ENCODE data around the gene PTBP1. TPM values are rescaled to one million over a fixed set of nuclear protein-coding genes. Genes with fewer than 3 reads are reported as not detected.

Gene PTBP1
- total and polyA plus RNA-seq, 4 donors, result 51.3 to 152 (median 114) TPM

DNA sequence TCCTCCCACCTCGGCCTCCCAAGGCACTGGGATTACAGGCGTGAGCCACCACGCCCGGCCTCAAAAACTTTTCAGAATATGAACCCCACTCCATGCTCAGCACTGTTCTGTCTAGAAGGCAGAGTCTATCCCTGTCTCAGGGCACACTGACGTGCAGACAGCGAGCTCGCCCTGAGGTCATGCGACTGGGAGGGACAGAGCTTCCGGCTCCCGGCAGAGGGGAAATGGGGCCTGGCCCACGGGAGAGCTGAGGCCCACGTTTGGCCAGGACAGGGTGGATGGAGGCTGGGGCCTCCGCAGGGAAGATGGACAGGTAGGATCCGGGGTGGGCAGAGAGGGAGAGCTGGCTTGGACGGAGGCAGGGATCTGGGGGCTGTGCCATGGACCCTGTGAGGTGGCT, 27.6 kb downstream of the PTBP1 start:
- Histone ChIP-seq H3K9me3 (ENCODE audit: control insufficient read depth, insufficient read depth, low read length) (no peaks in the 10 kb centered on the region), H3K4me1 (ENCODE audit: control insufficient read depth, insufficient read depth, low read length) (peaks cover 11% of the 10 kb centered on the region), H3K27me3 (ENCODE audit: control insufficient read depth, insufficient read depth, low read length) (no peaks in the 10 kb centered on the region), H3K27ac (ENCODE audit: low read depth, low read length) (no peak overlapping the region), H3K36me3 (ENCODE audit: control insufficient read depth, insufficient read depth, low read length) (no peaks in the 10 kb centered on the region), H3K4me3 (ENCODE audit: low read depth, low read length) (no peak overlapping the region)
- WGBS (ENCODE audit: insufficient coverage), result 86% methylated on average over 14 of the region's 15 CpGs
- no peak for DNase-seq (ENCODE audit: low read depth in 4 of 6, low spot score in 6 of 6)

GRCh38 chr19:825897-826644, 28.8 kb downstream of the PTBP1 start:
- WGBS (ENCODE audit: insufficient coverage), result 68% methylated on average over 4 of the region's 19 CpGs
- DNase-seq (ENCODE audit: low read depth in 4 of 6, low spot score in 6 of 6), result no peak
- no peaks in the 10 kb centered on the region for H3K27me3 ChIP-seq (ENCODE audit: control insufficient read depth, insufficient read depth, low read length)
- no peak overlapping the region for H3K27ac ChIP-seq (ENCODE audit: low read depth, low read length)
- H3K4me3 ChIP-seq (ENCODE audit: low read depth, low read length), result no peak overlapping the region
- no peaks in the 10 kb centered on the region for H3K9me3 ChIP-seq (ENCODE audit: control insufficient read depth, insufficient read depth, low read length)
- no peaks in the 10 kb centered on the region for H3K36me3 ChIP-seq (ENCODE audit: control insufficient read depth, insufficient read depth, low read length)
- peaks cover 11% of the 10 kb centered on the region for H3K4me1 ChIP-seq (ENCODE audit: control insufficient read depth, insufficient read depth, low read length)

- 91% methylated on average over 6 of the region's 11 CpGs for WGBS (ENCODE audit: insufficient coverage)
- Histone ChIP-seq H3K4me3 (ENCODE audit: low read depth, low read length) (no peak overlapping the region), H3K27me3 (ENCODE audit: control insufficient read depth, insufficient read depth, low read length) (no peaks in the 10 kb centered on the region), H3K9me3 (ENCODE audit: control insufficient read depth, insufficient read depth, low read length) (no peaks in the 10 kb centered on the region), H3K36me3 (ENCODE audit: control insufficient read depth, insufficient read depth, low read length) (no peaks in the 10 kb centered on the region), H3K27ac (ENCODE audit: low read depth, low read length) (no peak overlapping the region), H3K4me1 (ENCODE audit: control insufficient read depth, insufficient read depth, low read length) (peaks cover 11% of the 10 kb centered on the region)
- no peak for DNase-seq (ENCODE audit: low read depth in 4 of 6, low spot score in 6 of 6)
These were observed 30.1 kb downstream of the PTBP1 start for GRCh38 chr19:827314-827709.

GRCh38 chr19:827710-828321, 30.6 kb downstream of the PTBP1 start, which contains the start of gene AZU1:
AZU1 (plus strand) TSS chr19:827837; CDS start chr19:827847, 10 bp downstream.
- H3K4me1 ChIP-seq (ENCODE audit: control insufficient read depth, insufficient read depth, low read length), result peaks cover 7% of the 10 kb centered on the region
- 72% methylated on average over 33 of the region's 33 CpGs for WGBS (ENCODE audit: insufficient coverage)
- no peaks in the 10 kb centered on the region for H3K36me3 ChIP-seq (ENCODE audit: control insufficient read depth, insufficient read depth, low read length)
- no peak for DNase-seq (ENCODE audit: low read depth in 4 of 6, low spot score in 6 of 6)
- H3K27me3 ChIP-seq (ENCODE audit: control insufficient read depth, insufficient read depth, low read length), result no peaks in the 10 kb centered on the region
- no peaks in the 10 kb centered on the region for H3K9me3 ChIP-seq (ENCODE audit: control insufficient read depth, insufficient read depth, low read length)
- H3K27ac ChIP-seq (ENCODE audit: low read depth, low read length), result no peak within 1 kb of the TSS
- H3K4me3 ChIP-seq (ENCODE audit: low read depth, low read length), result no peak within 1 kb of the TSS

GRCh38 chr19:829129-829758, 32.0 kb downstream of the PTBP1 start:
- H3K27ac ChIP-seq (ENCODE audit: low read depth, low read length), result no peak overlapping the region
- WGBS (ENCODE audit: insufficient coverage), result 82% methylated on average over 16 of the region's 18 CpGs
- H3K27me3 ChIP-seq (ENCODE audit: control insufficient read depth, insufficient read depth, low read length), result no peaks in the 10 kb centered on the region
- H3K9me3 ChIP-seq (ENCODE audit: control insufficient read depth, insufficient read depth, low read length), result no peaks in the 10 kb centered on the region
- H3K4me1 ChIP-seq (ENCODE audit: control insufficient read depth, insufficient read depth, low read length), result no peaks in the 10 kb centered on the region
- no peak overlapping the region for H3K4me3 ChIP-seq (ENCODE audit: low read depth, low read length)
- H3K36me3 ChIP-seq (ENCODE audit: control insufficient read depth, insufficient read depth, low read length), result no peaks in the 10 kb centered on the region
- no peak for DNase-seq (ENCODE audit: low read depth in 4 of 6, low spot score in 6 of 6)

DNA sequence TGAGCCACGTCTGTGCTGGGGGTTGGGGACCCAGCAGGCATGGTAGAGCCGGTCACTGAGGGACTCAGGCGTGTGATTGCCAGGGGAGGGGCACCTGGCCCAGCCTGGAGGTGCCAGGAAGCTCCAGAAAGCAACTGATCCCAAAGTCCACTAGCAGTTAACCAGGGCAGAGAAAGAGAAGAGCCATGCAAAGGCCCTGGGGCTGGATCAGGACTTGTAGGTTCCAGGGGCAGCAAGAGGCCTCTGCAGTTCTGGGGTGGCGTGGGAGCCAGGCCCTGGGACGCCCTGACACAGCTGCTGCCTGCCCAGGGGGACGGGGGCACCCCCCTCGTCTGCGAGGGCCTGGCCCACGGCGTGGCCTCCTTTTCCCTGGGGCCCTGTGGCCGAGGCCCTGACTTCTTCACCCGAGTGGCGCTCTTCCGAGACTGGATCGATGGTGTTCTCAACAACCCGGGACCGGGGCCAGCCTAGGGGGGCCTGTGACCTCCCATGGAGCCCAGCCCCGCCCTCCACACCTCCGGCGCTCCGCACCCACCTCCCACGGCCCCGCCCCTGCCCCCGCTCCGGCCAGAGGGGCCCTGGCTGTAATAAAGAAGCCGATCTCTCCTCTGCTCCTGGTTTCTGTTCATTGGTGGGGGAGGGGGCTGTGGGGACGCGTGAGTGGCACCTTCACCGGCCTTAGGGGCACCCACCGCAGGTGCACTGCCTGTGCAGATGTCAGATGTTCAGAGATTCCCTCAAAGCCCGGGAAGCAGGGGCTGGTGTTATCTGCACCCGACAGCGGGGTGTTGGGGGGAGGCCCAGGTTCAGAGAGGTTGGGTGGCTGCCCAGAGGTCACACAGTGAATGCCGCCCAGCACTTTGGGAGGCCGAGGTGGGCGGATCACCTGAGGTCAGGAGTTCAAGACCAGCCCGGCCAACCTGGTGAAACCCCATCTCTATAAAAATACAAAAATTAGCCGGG, 34.4 kb downstream of the PTBP1 start:
- H3K36me3 ChIP-seq (ENCODE audit: control insufficient read depth, insufficient read depth, low read length), result no peaks in the 10 kb centered on the region

GRCh38 chr19:834216-834615, 37.0 kb downstream of the PTBP1 start:
- H3K4me3 ChIP-seq (ENCODE audit: low read depth, low read length), result no peak overlapping the region
- H3K4me1 ChIP-seq (ENCODE audit: control insufficient read depth, insufficient read depth, low read length), result peaks cover 3% of the 10 kb centered on the region
- H3K36me3 ChIP-seq (ENCODE audit: control insufficient read depth, insufficient read depth, low read length), result no peaks in the 10 kb centered on the region
- H3K27me3 ChIP-seq (ENCODE audit: control insufficient read depth, insufficient read depth, low read length), result peaks cover 2% of the 10 kb centered on the region
- no peak for DNase-seq (ENCODE audit: low read depth in 4 of 6, low spot score in 6 of 6)
- 78% methylated on average over 23 of the region's 24 CpGs for WGBS (ENCODE audit: insufficient coverage)
- no peak overlapping the region for H3K27ac ChIP-seq (ENCODE audit: low read depth, low read length)
- no peaks in the 10 kb centered on the region for H3K9me3 ChIP-seq (ENCODE audit: control insufficient read depth, insufficient read depth, low read length)

More for the DNA sequence above, 34.4 kb downstream of the PTBP1 start:
- Histone ChIP-seq H3K9me3 (ENCODE audit: control insufficient read depth, insufficient read depth, low read length) (no peaks in the 10 kb centered on the region), H3K27me3 (ENCODE audit: control insufficient read depth, insufficient read depth, low read length) (peaks cover 2% of the 10 kb centered on the region), H3K4me3 (ENCODE audit: low read depth, low read length) (no peak overlapping the region), H3K27ac (ENCODE audit: low read depth, low read length) (no peak overlapping the region), H3K4me1 (ENCODE audit: control insufficient read depth, insufficient read depth, low read length) (no peaks in the 10 kb centered on the region)
- DNase-seq (ENCODE audit: low read depth in 4 of 6, low spot score in 6 of 6), result no peak
- WGBS (ENCODE audit: insufficient coverage), result 64% methylated on average over 24 of the region's 38 CpGs

GRCh38 chr19:835210-835810, 38.1 kb downstream of the PTBP1 start:
- peaks cover 2% of the 10 kb centered on the region for H3K27me3 ChIP-seq (ENCODE audit: control insufficient read depth, insufficient read depth, low read length)
- H3K9me3 ChIP-seq (ENCODE audit: control insufficient read depth, insufficient read depth, low read length), result no peaks in the 10 kb centered on the region
- peaks cover 3% of the 10 kb centered on the region for H3K4me1 ChIP-seq (ENCODE audit: control insufficient read depth, insufficient read depth, low read length)
- no peak for DNase-seq (ENCODE audit: low read depth in 4 of 6, low spot score in 6 of 6)
- H3K27ac ChIP-seq (ENCODE audit: low read depth, low read length), result no peak overlapping the region
- no peaks in the 10 kb centered on the region for H3K36me3 ChIP-seq (ENCODE audit: control insufficient read depth, insufficient read depth, low read length)
- WGBS (ENCODE audit: insufficient coverage), result 83% methylated on average over 30 of the region's 36 CpGs
- no peak overlapping the region for H3K4me3 ChIP-seq (ENCODE audit: low read depth, low read length)
